Measurements from ENCODE around the gene SACS.
"Not testable (repeated sequence)": the region's sequence is repeated elsewhere in the genome, so short reads cannot be mapped to it uniquely, and the experiment has no call there.

The SACS gene

DNA sequence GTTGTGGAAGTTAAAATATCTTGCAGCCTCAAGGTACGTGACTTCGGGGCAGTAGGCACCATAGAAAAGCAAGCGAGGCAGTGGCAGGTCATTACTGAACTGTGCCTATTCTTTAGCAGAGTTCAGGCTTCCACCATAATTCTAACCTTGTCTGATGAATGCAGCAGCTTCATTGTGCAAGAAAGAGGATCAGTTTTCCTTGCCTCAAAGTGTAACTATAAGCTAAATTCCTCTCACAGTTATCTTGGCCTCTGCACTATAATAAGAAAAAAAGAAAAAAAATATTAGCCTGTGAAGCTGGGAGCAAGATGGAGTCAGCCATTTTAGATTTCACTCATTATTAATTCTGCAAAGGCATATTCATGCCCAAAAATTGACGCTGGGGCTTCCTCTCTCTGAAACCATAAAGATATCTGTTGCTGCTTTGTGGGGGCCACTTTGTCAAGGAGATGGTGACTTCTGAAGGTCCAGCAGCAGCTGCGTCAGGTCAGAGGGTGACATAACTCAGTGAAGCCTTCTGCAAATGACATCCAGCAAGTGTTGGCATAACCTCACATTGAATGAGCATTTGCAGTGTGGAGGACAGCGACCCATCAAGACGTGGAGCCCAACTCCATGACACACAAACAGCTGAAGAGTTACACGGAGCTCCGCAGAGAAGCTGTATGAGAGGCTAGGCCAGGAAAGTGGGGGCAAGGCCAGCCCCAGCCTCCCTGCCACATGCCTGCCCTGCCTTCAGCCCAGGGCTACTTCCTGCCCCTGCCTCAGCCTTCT is 23.1 kb upstream of the SACS start:
- DNase-seq (ENCODE audit: low read depth in 2 of 2), result no peak

DNA sequence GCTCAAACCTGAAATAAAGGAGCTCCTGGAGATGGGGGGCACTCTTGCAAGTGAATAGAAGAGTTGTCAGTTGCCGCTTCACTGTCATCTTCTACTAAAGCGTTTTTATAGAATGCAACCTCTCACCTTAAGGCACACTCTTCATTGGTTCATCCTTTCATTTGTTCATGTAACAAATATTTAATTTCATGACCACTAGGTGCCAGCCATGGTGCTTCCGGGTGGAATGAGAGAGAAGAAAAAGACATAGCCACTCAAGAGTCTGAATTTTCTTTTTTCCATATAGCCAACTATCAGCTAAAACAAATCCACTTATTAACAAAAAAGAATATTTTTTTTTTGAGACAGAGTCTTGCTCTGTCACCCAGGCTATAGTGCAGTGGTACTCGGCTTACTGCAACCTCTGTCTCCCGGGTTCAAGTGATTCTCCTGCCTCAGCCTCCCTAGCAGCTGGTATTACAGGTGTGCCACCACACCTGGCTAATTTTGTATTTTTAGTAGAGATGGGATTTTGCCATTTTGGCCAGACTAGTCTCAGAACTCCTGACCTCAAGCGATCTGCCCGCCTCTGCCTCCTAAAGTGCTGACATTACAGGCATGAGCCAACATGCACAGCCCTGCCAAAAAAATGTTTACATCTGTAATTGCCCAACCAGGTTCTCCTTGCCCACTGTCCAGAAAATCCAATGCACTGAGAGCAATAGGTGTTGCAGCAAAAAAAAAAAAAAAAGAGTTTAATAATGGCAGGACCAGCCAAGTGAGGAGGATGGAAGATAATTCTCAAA is 22.1 kb upstream of the SACS start:
- no peak for DNase-seq (ENCODE audit: low read depth in 2 of 2)

- DNase-seq (ENCODE audit: low read depth in 2 of 2), result no peak
Observed at GRCh38 chr13:23453132-23453531, 19.6 kb upstream of the SACS start.

- no peak for DNase-seq (ENCODE audit: low read depth in 2 of 2)
Observed at GRCh38 chr13:23450340-23451046, 17.0 kb upstream of the SACS start.

- DNase-seq (ENCODE audit: low read depth in 2 of 2), result no peak
Observed at GRCh38 chr13:23449398-23450162, 16.1 kb upstream of the SACS start.

GRCh38 chr13:23447927-23448326 is 14.4 kb upstream of the SACS start:
- DNase-seq (ENCODE audit: low read depth in 2 of 2), result no peak

DNA sequence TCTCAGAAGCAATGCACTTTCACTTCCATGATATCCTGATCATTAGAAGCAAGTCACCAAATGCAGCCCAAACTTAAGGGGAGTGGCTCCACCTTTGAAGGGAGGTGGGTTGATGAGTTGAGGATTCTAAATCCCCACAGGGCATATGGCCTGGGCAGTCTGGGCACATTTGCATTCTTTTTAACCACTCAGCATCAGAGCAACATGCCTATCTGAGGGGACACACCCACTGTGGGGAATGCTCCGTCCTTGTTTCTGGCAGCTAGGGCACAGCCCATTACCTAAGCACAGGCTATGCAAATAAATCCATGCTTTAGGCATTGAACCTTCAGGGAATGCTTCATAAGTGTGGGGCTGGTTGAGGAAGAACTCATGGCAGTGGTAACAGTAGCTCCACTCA is 12.3 kb upstream of the SACS start:
- DNase-seq (ENCODE audit: low read depth in 2 of 2), result no peak

DNA sequence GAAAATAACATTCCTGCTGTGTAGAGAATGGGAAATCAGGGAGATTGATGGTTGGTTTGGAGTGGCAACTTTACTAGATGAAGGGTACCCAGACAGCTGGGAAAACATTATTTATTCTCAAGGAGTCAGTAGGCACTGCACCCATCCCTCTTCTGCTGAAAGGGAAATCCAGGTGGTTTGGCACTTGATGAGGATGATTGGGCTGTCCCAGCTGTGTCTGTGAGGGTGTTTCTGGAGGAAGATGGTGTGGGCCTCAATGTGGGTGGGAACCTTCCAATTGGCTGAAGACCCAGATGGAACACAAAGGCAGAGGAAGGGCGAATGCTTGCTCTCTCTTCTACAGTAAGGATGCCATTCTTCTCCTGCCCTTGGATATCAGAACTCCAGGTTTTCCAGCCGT is 10.4 kb upstream of the SACS start:
- no peak for DNase-seq (ENCODE audit: low read depth in 2 of 2)

DNA sequence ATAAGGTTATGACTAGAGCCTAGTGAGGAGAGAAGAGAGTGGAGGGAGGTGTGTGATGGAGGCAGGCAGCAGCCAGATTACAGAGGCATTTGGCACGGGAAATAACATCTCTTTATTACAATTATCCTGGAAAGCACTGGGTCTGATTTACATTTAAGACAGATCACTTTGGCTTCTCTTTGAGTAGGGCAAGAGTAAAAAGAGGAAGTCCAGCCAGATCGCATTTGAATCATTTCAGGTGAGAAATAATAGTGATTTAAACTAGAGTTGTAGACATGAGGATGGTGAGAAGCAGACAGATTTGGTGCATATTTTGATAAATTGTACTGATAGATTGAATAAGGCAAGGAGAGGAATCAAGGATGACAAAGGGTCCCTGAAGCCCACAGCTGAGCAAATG is 9.6 kb upstream of the SACS start:
- no peak for DNase-seq (ENCODE audit: low read depth in 2 of 2)

GRCh38 chr13:23440821-23441618 is 7.5 kb upstream of the SACS start:
- DNase-seq (ENCODE audit: low read depth in 2 of 2), result no peak

DNA sequence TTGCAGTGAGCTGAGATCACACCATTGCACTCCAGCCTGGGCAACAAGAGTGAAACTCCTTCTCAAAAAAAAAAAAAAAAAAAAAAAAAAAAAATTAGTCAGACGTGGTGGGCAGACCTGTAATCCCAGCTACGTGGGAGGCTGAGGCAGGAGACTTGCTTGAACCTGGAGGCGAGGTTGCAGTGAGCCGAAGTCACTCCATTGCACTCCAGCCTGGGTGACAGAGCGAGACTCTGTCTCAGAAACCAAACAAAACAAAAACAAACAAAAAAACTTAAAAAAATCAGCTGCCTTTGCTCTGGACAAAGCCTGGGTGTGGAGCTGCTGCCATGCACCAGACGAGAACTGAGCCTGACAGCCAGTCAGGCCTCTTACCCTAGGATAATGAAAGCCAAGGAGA is 6.8 kb upstream of the SACS start:
- not testable (repeated sequence) for DNase-seq (ENCODE audit: low read depth in 2 of 2)

DNA sequence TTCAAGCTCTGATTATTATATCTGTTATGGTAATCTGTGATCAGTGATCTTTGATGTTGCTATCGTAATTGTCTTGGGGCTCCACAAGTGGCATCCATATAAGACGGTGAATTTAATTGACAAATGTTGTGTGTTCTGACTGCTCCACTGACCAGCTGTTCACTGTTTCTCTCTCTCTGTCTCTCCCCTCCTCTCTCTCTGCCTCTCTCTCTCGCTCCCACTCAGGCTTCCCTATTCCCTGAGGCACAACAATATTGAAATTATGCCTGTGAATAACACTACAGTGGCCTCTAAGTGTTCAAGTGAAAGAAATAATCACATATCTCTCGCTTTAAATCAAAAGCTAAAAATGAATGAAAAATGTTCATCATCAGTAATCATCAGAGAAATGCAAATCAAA is 4.4 kb upstream of the SACS start:
- no peak for DNase-seq (ENCODE audit: low read depth in 2 of 2)

DNA sequence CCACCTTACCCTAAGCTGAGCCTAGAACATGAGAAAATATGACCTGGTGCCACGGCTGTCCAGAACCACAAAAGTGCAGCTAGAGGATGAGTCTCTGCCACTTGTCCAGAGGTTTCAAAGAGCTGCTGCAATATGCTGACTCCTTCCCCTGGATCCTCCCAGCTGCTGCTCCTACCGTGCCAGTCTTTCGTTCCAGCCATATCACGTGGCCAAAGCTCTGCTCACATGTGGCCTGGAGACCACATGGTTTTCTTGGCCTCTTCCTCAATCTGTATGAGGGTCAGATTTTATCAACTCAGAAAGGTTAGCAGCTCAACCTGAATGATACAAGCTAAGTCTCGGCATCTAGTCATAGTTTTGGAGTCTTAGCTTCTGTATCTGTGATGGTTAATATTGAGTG is 3.2 kb upstream of the SACS start:
- no peak for DNase-seq (ENCODE audit: low read depth in 2 of 2)

DNA sequence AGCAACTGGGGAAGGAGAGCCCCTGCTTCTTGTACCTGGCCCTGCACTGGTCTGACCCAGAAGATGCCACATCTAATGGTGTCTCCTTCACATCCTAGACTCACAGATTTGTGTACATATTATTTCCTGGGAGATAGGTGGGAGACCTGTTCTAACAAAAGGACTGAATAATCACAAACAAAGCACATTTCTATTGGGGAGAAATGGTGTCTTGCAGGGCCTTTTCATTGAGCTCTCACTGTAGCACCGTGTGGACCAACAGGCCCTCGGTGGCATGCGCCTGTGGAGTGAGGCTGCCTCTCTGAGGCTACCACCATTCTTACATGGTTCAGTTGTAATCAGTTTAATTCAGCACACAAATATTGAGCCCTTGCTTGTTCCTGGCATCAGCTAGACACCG is 989 bp upstream of the SACS start:
- no peak for DNase-seq (ENCODE audit: low read depth in 2 of 2)

- no peak for DNase-seq (ENCODE audit: low read depth in 2 of 2)
Observed at GRCh38 chr13:23432626-23433025, 876 bp downstream of the SACS start.

- no peak for DNase-seq (ENCODE audit: low read depth in 2 of 2)
Observed at GRCh38 chr13:23430664-23431063, 2.8 kb downstream of the SACS start.

DNA sequence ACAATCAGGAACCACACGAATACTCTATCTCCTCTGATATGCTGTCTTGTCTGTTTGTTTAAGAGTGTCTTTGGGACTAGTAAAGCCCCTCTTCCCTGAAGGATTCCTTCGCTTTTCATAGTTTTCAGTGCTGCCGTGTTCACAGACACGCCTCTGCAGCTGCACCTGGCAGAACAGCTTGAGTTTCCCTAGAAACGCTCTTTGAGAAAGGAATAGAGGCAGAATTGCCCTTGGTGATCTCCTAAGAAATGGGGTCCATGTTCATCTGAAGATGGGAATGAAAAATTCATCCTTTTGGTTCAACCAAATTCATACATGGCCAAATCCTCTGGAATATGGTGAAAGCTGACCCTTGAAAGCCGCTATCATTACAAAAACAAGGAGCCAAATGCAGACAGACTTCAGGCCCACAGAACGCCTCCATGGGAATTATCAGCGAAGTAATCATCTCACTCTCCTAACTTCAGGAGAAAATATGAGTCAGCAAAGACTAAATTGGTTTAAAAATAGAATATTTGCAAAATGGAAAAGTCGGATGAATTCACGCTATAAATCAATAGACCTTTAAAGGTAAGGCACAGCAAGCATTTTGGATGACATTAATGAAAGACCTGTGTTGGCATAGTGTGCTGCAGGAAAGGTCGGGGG is 5.5 kb downstream of the SACS start:
- no peak for DNase-seq (ENCODE audit: low read depth in 2 of 2)

DNA sequence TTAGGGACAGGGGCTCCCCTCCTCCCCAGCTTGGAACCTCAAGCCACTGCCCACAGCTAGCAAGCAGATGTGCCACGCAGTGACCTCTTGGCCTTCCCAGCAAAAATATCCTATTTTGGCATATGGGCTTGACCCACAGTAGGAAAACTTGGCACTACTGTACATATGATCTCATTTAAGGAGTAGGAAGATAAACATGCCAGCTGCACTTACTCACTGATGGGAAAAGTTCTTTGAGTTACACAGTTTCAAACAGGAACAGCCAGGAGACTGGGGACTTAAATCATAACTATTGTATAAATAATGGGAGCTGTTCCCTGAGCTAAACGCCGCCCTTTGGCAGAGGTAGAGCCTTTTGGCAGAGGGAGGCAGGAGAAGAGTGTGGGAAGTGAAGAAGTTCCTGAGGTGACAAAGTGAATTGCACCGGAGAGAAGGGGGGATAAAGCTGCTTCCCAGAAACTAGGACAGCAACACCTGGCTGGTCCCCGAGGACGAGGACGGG is 6.1 kb downstream of the SACS start:
- DNase-seq (ENCODE audit: low read depth in 2 of 2), result no peak

- DNase-seq (ENCODE audit: low read depth in 2 of 2), result no peak
Observed at GRCh38 chr13:23421596-23421995, 11.9 kb downstream of the SACS start.
